GF-D8 (cell line): ENCODE results near the gene PRPF40B.
A peak's percentile ranks its signal among the peaks of the same experiment; 100 is the strongest.

Source experiments
- DNase-seq: peaks from one replicate; lab custom pipeline; 2025; lab: John Stamatoyannopoulos, UW

PRPF40B gene

DNA sequence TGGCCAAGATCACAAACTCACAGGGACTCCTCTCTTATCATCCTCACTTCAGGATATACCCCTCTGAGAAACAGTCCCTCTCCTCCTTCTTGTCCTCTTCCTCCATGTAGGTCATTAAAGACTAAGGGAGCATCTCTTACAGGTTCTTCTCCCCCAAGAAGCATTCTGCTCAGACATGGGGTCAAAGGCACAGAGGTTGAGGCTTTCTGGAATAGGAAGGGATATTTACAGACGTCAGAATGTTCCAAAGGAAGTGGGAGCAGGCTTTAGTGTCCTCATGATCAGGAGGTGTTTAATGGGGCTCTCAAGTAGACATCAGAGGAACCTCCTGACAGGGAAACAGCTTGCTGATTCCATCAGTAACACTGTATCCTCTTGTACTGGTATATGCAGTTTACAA lies 36.4 kb downstream of the PRPF40B start:
- no peak for DNase-seq

- DNase-seq: no peak
These were observed 37.8 kb downstream of the PRPF40B start for GRCh38 chr12:49661191-49661590.

- no peak for DNase-seq
These were observed 38.4 kb downstream of the PRPF40B start for GRCh38 chr12:49661746-49662145.

DNA sequence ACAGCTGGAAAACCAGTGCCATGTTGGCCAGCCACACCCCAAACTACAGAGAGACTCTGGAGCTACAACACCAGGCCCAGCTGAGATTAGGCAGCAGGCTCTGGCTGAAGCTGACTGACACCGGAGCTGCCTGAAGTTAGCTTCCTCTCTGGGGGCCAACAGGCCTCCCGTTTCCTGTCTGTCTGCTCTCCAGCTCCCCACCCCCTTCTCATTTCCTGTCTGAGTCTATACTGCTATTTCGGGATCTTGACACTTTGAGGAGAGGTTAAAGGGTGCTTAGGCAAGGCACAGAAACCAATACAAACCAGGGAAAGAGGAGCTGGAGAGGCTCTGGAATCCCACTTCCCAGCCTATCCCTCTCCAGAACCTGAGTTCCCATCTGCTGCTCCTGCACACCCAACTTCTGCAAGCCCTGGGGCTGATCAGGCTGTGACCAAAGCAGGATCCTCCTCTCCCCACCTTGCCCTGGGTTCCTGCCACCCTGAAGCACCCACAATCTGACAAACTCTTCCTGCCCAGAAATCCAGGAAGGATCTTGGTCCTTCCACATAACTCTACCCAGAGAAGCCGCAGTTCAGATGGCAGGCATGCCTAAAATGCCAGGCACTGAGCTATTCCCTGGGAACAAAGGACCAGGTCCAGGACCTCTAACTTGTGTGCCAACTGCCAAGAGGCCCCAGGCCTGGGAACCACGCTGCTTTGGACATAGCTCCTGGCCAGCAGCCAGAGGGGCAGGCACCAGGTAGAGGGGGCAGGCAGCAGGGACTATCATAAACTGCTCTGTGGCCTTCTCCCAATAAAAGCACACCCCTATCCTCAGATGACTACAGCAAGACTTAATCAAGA lies 39.9 kb downstream of the PRPF40B start:
- DNase-seq: peak; percentile 91

DNA sequence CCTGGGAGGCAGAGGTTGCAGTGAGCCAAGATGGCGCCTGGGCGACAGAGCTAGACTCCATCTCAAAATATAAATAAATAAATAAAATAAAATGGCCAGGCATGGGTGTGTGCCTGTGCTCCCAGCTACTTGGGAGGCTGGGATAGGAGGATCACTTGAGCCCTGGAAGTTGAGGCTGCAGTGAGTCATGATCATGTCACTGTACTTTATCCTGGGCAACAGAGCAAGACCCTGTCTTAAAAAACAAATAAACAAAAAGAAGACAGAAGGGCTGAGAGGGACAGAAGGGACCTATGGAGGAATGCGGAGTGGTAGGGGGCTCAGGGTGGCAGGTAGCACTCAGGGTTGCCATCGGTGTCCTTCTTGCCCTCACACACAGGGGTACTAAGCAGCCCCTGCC lies 40.8 kb downstream of the PRPF40B start:
- DNase-seq: no peak

- no peak for DNase-seq
These were observed 41.4 kb downstream of the PRPF40B start for GRCh38 chr12:49664591-49665239.

DNA sequence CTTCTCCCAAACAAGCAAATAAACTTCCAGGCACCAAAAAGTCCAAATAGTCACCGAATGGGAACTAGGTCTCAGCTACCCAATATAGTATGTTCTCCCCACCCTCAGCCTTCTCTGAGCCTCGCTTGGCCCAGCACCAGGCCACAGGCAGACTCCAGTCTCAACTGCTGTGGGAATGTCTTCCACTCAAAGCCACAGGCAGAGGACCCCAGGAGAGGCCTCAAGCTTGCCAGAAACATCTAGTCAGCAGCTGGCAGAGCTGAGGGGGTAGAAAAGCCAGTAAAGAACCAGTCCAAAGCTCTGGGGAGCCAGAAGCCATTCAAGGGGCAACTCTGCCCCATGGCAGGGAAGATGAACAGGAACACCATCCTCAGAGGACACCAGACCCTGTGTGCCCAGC lies 42.0 kb downstream of the PRPF40B start:
- DNase-seq: no peak

DNA sequence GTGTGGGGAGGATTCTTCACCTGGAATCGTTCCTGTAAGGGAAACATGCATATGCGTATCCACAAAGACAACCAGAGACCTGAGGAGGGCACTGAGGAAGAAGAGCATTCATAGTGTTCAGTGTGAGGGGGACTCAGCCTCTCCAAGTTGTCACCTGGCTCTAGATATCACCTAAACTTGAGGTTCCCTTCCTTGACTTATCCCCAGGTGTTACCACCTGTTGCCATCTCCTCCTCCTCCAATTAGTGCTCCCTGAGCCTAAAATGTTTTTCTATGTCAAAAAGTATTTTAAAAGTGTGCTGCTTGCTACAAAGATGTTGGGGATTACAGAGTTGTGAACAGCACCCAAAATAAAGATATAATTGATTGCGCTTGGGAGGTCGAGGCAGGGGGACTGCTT lies 42.8 kb downstream of the PRPF40B start:
- DNase-seq: no peak

- DNase-seq: no peak
These were observed 44.1 kb downstream of the PRPF40B start for GRCh38 chr12:49667325-49668090.

DNA sequence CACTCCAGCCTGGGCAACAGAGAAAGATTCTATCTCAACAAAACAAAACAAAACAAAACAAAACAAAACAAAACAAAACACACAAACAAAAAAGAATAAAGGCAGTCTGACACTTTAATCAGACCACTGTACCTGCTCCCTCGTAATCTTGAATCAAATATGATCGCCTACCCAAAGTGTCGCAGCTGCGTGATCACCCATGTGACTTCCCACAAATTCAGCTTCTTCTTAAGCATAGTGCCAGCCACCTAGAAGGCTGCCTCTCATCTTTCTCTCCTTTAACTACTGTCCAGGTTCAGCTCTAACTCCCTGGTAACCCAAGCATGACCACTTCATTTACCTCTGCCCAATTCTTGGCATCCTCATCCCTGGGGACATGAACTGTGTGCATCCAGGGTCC lies 46.4 kb downstream of the PRPF40B start:
- DNase-seq: no peak

DNA sequence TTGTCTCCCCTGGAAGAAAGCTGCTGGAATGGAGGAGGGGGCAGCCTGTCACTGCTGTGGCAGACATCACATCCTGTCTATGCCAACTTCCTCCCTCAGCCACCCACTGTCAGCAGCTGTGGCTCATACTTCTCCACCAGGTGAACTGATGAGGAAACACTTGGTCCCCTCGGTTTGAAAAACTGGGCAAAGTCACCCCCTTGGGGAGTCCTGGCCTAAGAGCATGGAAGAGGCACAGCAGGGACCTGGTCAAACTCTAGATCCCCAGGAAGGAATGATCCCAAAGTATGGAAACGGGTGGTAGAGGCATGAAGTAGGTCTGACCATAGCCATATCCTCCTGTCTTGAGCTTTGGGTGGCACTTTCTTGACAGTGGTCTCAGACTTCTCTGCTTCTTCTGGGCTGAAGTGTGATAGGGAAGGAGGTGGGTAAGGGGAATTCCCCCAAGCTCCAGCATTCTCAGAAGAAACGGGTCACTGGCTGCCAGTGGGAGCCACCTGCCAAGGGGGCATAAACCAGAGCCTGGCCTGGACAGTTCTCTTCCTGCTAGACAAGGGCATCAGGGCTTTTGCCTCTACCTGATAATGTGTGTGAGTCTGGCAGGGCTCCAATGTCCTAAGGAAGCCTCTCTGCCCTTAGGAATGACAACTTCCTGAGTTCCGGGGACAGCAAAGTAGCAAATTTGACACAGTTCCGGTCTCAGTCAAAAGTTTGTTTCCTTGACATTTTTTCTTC lies 47.8 kb downstream of the PRPF40B start:
- DNase-seq: peak; percentile 38

DNA sequence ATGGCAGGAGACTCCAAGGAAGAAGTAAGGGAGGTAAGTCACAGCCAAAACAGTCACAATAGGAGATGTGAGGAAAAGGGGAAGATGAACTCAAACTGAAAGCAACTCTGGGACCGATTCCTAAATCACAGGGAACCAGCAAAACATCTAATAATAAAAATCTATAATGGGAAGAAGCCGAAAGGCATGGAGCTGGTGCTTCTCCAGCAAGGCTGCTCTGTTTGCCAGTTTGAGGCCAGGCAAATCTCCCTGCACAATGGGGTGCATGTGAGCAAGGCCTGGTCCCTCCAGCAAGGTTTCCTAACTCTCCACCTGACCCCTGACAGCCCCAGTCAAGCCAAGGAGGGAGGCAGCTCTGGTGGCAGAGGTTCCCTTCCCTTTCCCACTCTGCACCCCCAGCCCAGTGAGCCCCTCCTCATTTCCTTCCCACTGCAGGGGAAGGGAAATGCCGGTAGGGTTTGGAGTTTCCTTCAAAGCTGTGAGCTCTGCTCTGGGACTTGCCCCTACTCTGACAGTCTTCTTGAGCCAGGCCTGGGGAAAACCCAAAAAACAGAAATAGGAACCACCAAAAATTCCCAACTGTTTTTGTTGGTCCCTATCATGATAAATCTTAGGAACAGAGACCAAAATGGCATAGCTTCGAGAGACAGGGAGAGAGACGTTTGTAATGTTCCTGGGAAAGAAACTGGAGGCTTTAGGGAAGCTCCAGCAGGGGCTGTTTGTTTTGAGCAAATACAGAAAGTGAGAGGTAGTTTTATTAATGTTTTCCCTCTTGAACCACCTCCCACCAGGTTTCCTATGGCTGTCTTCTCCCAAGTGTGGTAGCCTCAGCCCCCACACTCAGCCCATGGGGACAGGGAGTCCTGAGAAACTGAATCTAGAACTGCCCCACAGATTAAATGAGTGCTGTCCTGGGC lies 49.2 kb downstream of the PRPF40B start:
- no peak for DNase-seq

GRCh38 chr12:49673446-49674317 lies 50.3 kb downstream of the PRPF40B start:
- DNase-seq: no peak

- no peak for DNase-seq
These were observed 51.1 kb downstream of the PRPF40B start for GRCh38 chr12:49674318-49674981.

DNA sequence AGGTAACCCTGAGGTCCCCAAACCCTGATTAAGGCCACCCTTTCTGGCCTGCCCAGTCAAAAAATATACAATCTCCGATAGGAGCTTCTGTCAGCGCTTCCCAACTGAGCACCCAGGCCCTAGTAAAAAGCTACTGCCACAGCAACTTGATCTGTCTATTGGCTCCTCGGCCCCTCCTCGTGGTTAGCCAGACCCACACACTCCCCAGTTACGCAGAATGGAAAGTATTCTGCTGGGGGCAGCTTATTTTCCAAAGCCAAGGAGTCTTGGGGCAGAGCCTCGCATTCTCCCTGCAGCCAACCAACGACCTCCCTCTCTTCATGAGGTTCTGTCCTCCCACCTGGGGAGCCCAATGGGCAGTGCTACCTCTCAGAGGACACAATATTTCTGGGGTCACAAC lies 51.8 kb downstream of the PRPF40B start:
- no peak for DNase-seq

DNA sequence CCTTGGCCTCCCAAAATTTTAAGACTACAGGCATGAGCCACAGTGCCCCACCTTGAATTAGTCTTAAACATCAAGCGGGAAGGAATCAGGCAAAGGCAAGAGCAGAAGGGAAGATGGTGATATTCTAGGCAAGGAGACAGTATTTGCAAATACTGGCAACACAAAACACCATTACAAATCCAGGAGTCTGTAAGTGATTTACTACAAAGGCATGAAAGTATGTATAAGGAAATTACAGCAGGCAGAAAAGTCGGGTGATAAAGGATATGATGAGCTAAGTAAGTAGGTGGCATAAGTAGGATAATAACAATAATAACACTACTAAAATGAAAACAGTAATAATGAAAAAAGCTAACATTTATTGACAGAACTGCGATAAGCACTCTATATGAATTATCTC lies 55.4 kb downstream of the PRPF40B start:
- DNase-seq: no peak

GRCh38 chr12:49680075-49680474 lies 56.7 kb downstream of the PRPF40B start:
- no peak for DNase-seq

DNA sequence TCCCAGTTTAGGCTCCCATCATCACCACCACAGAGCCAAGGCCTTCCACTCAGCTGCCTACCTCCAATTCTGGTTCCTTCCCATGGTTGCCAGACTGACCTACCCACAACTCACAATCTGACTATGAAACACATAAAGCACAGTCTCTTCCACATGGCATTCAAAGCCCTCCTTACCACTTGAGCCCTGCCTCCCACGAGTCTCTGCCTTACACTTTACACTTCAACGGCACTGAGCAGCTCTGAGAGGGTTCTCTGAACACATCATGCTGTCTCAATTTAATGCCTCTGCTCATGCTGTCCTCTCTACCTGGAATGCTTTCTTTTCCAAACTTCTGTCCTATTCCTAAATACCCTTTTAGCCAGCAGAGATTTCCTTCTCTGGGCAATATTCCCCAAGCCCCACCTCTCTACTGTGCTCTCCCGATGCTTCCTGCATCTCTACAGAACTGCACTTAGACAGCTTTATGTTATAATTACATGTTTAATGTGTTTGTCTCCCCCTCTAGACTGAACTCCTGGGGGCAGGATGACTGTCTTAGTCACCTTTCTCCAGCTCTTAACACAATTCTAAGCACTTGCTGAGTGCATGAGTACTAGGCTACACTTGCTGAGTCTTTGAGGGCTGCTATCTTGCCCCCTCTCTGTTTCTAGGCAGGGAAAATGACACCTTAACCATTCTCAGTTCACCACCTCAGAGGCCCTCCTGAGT lies 60.4 kb downstream of the PRPF40B start:
- no peak for DNase-seq

GRCh38 chr12:49684310-49684854 lies 61.0 kb downstream of the PRPF40B start:
- no peak for DNase-seq
